H1 (cell line): ENCODE data around the gene EIF4E3. TPM values are rescaled to one million over a fixed set of nuclear protein-coding genes. Genes with fewer than 3 reads are reported as not detected.
A peak's percentile ranks its signal among the peaks of the same experiment; 100 is the strongest.

ENCODE experiments used
- CTCF ChIA-PET: fragments of 300-600 bp; sonication (Branson Sonifier 250); formaldehyde crosslinking; loops from one replicate; lab custom pipeline; 2021; ENCODE audit not compliant: partially characterized antibody; lab: Charles Lee
- POLR2A ChIA-PET: fragments of 300-600 bp; sonication (Branson Sonifier 250); formaldehyde crosslinking; loops from one replicate; lab custom pipeline; 2021; ENCODE audit warnings: inconsistent platforms; ENCODE audit not compliant: partially characterized antibody; lab: Charles Lee
- DNase-seq, 2 experiments: peaks; one replicate each; pipeline versions ENCODE4 v3.0.0 to v3.0.0-alpha.2; 2010 to 2022; ENCODE audit warnings: low spot score in 2 of 2, low read depth in 1 of 2, mixed read lengths in 1 of 2
- FAIRE-seq: peaks from 2 replicates; lab custom pipeline; 2011; peaks lifted over from hg19 to GRCh38; lab: Jason Lieb, UNC
- H2AFZ ChIP-seq: 2 replicates; pipeline ENCODE4 v1.8.1; 2012; ENCODE audit warnings: low read length, inconsistent platforms
- H2AK5ac ChIP-seq: 2 replicates; pipeline ENCODE4 v1.6.1; 2013; ENCODE audit warnings: low read depth, low read length
- H2BK120ac ChIP-seq: replicated peaks from 2 replicates; pipeline ENCODE3; 2013; ENCODE audit warnings: low read depth, low read length, inconsistent platforms
- H2BK12ac ChIP-seq: 2 replicates; pipeline ENCODE4 v1.6.1; 2013; ENCODE audit warnings: low read depth, low read length
- H2BK15ac ChIP-seq: 2 replicates; pipeline ENCODE4 v1.6.1; 2013; ENCODE audit warnings: low read length
- H2BK20ac ChIP-seq: 2 replicates; pipeline ENCODE4 v1.6.1; 2013; ENCODE audit warnings: low read length
- H2BK5ac ChIP-seq: 2 replicates; pipeline ENCODE4 v1.6.1; 2013; ENCODE audit warnings: low read depth, low read length
- H3K14ac ChIP-seq: 2 replicates; pipeline ENCODE4 v1.6.1; 2013; ENCODE audit warnings: inconsistent platforms; ENCODE audit not compliant: insufficient read length
- H3K18ac ChIP-seq: 2 replicates; pipeline ENCODE4 v1.6.1; 2013; ENCODE audit warnings: low read length; ENCODE audit errors: extremely low read depth
- H3K23ac ChIP-seq: 2 replicates; pipeline ENCODE4 v1.6.1; 2013; ENCODE audit warnings: inconsistent platforms; ENCODE audit not compliant: insufficient read length
- H3K23me2 ChIP-seq: 2 replicates; pipeline ENCODE4 v1.6.1; 2013; ENCODE audit warnings: low read depth, low read length
- H3K27ac ChIP-seq: 2 replicates; pipeline ENCODE4 v1.6.1; 2011; ENCODE audit warnings: low read depth, low read length, inconsistent platforms
- H3K27me3 ChIP-seq, 4 experiments: replicated peaks in 1 of 4; 1 replicate in 1 of 4; 2 replicates in 3 of 4; pipeline versions ENCODE4 v1.6.1 to v1.8.1; 2011 to 2013; ENCODE audit warnings: low read length in 3 of 4, mild to moderate bottlenecking in 3 of 4, inconsistent platforms in 2 of 4, mixed read lengths in 2 of 4, moderate library complexity in 1 of 4; ENCODE audit not compliant: control insufficient read depth in 3 of 4, insufficient read depth in 3 of 4; ENCODE audit errors: extremely low read depth in 1 of 4
- H3K36me3 ChIP-seq, 4 experiments: 2 replicates each; pipeline versions ENCODE4 v1.6.1 to v1.8.1; 2011 to 2013; ENCODE audit warnings: mild to moderate bottlenecking in 4 of 4, low read length in 3 of 4, moderate library complexity in 2 of 4, control low read depth in 1 of 4, inconsistent platforms in 1 of 4; ENCODE audit not compliant: insufficient read depth in 4 of 4, control insufficient read depth in 2 of 4
- H3K4ac ChIP-seq: replicated peaks from 2 replicates; pipeline ENCODE3; 2013; ENCODE audit warnings: low read length, low read depth, mixed read lengths, inconsistent platforms; ENCODE audit not compliant: insufficient read length
- H3K4me1 ChIP-seq, 4 experiments: replicated peaks in 1 of 4; 1 replicate in 1 of 4; 2 replicates in 3 of 4; pipeline versions ENCODE4 v1.6.1 to v1.8.1; 2011 to 2013; ENCODE audit warnings: low read length in 3 of 4, inconsistent platforms in 2 of 4, mixed read lengths in 1 of 4; ENCODE audit not compliant: insufficient read depth in 4 of 4, control insufficient read depth in 3 of 4
- H3K4me2 ChIP-seq, 2 experiments: 2 replicates each; pipeline versions ENCODE4 v1.6.1 to v1.8.1; 2011 to 2013; ENCODE audit warnings: low read depth in 2 of 2, low read length in 2 of 2, control low read depth in 1 of 2, inconsistent platforms in 1 of 2, mild to moderate bottlenecking in 1 of 2; ENCODE audit not compliant: insufficient read depth in 1 of 2
- H3K4me3 ChIP-seq, 4 experiments: fragments of 200-600, 300-600 bp in 1 of 4; sonication (generic), shearing (Covaris generic), sonication (Bioruptor Twin) in 1 of 4; 2 replicates each; pipeline versions ENCODE4 v1.5.1 to v1.8.1; 2011 to 2016; ENCODE audit warnings: low read length in 4 of 4, low read depth in 3 of 4, control low read depth in 2 of 4, inconsistent platforms in 2 of 4, mild to moderate bottlenecking in 2 of 4, mixed read lengths in 1 of 4, moderate library complexity in 1 of 4; ENCODE audit not compliant: insufficient read depth in 2 of 4; ENCODE audit errors: extremely low read depth in 1 of 4
- H3K56ac ChIP-seq: replicated peaks from 2 replicates; pipeline ENCODE3; 2013; ENCODE audit warnings: low read depth, mild to moderate bottlenecking, mixed read lengths, low read length, inconsistent platforms; ENCODE audit not compliant: insufficient read length
- H3K79me1 ChIP-seq: 2 replicates; pipeline ENCODE4 v1.6.1; 2013; ENCODE audit warnings: low read depth, low read length, control low read depth
- H3K79me2 ChIP-seq, 2 experiments: 2 replicates each; pipeline versions ENCODE4 v1.6.1 to v1.8.1; 2012 to 2013; ENCODE audit warnings: low read length in 2 of 2, mild to moderate bottlenecking in 2 of 2, inconsistent platforms in 1 of 2; ENCODE audit not compliant: insufficient read depth in 2 of 2, control insufficient read depth in 1 of 2
- H3K9ac ChIP-seq, 4 experiments: replicated peaks in 1 of 4; 1 replicate in 1 of 4; 2 replicates in 3 of 4; pipeline versions ENCODE4 v1.6.1 to v1.8.1; 2011 to 2013; ENCODE audit warnings: low read depth in 3 of 4, low read length in 3 of 4, control low read depth in 2 of 4, mild to moderate bottlenecking in 2 of 4, moderate library complexity in 2 of 4, inconsistent platforms in 1 of 4; ENCODE audit errors: extremely low read depth in 1 of 4
- H3K9me3 ChIP-seq, 2 experiments: 2 replicates each; pipeline versions ENCODE4 v1.6.1 to v1.8.1; 2012 to 2013; ENCODE audit warnings: mild to moderate bottlenecking in 2 of 2, moderate library complexity in 2 of 2, control low read depth in 1 of 2, inconsistent platforms in 1 of 2, low read depth in 1 of 2, low read length in 1 of 2, mixed read lengths in 1 of 2; ENCODE audit not compliant: insufficient read depth in 2 of 2
- H4K20me1 ChIP-seq, 2 experiments: replicated peaks in 1 of 2; 2 replicates each; pipeline versions ENCODE3 to v1.8.1; 2011 to 2013; ENCODE audit warnings: inconsistent platforms in 2 of 2, low read length in 2 of 2, mild to moderate bottlenecking in 1 of 2; ENCODE audit not compliant: insufficient read depth in 2 of 2, control insufficient read depth in 1 of 2
- H4K5ac ChIP-seq: 2 replicates; pipeline ENCODE4 v1.6.1; 2013; ENCODE audit warnings: low read length, low read depth, mixed read lengths, inconsistent platforms; ENCODE audit not compliant: insufficient read length
- H4K8ac ChIP-seq: 2 replicates; pipeline ENCODE4 v1.8.0; 2013; ENCODE audit warnings: mild to moderate bottlenecking, moderate library complexity, low read length, inconsistent platforms; ENCODE audit not compliant: insufficient read depth; ENCODE audit errors: extremely low read depth
- H4K91ac ChIP-seq: replicated peaks from 2 replicates; pipeline ENCODE3; 2013; ENCODE audit warnings: low read length, mixed read lengths, inconsistent platforms; ENCODE audit not compliant: insufficient read length
- EZH2 ChIP-seq: fragments of 200-600 bp; sonication (generic); IDR thresholded peaks from 2 replicates; pipeline ENCODE4 v1.7.1; 2012; ENCODE audit warnings: low read depth, mild to moderate bottlenecking, moderate library complexity, low read length, inconsistent platforms; ENCODE audit not compliant: severe bottlenecking
- KDM1A ChIP-seq: fragments of 200-600, 300-600 bp; sonication (generic); IDR thresholded peaks from 2 replicates; pipeline ENCODE4 v1.7.1; 2016; ENCODE audit warnings: mild to moderate bottlenecking, low read length, borderline replicate concordance
- KDM4A ChIP-seq: IDR thresholded peaks from one replicate; pipeline ENCODE4 v1.7.1; 2012; ENCODE audit warnings: low read depth, mild to moderate bottlenecking, moderate library complexity, low read length, inconsistent platforms; ENCODE audit not compliant: severe bottlenecking
- RAD21 ChIP-seq, 2 experiments: IDR thresholded peaks in 1 of 2; conservative IDR thresholded peaks in 1 of 2; 2 replicates each; pipeline ENCODE4 v1.6.1; 2011; ENCODE audit warnings: low read depth in 2 of 2, low read length in 2 of 2, improper control_type of control experiment in 1 of 2, inconsistent platforms in 1 of 2, mild to moderate bottlenecking in 1 of 2, moderate library complexity in 1 of 2
- RNF2 ChIP-seq: fragments of 200-900, 300-1000 bp; sonication (generic); IDR thresholded peaks from 2 replicates; pipeline ENCODE4 v1.7.1; 2016; ENCODE audit warnings: borderline replicate concordance, low read depth, mild to moderate bottlenecking, antibody characterized with exemption, low read length; ENCODE audit not compliant: poor library complexity, severe bottlenecking; ENCODE audit errors: missing control alignments
- SIRT6 ChIP-seq: IDR thresholded peaks from one replicate; pipeline ENCODE4 v1.7.1; 2012; ENCODE audit warnings: low read length, inconsistent platforms
- SIX5 ChIP-seq: IDR thresholded peaks from 2 replicates; pipeline ENCODE4 v1.6.1; 2011; ENCODE audit warnings: mild to moderate bottlenecking, low read depth, low read length
- SUZ12 ChIP-seq: fragments of 200-600 bp; sonication (generic); IDR thresholded peaks from 2 replicates; pipeline ENCODE4 v1.6.1; 2012; ENCODE audit warnings: mild to moderate bottlenecking, inconsistent platforms, low read length, moderate library complexity, mixed read lengths
- TAF7 ChIP-seq: optimal IDR thresholded peaks from 2 replicates; pipeline ENCODE3; 2011; ENCODE audit warnings: low read depth, mild to moderate bottlenecking, inconsistent platforms, low read length, moderate library complexity, borderline replicate concordance
- WGBS, 2 experiments: shearing (Covaris generic) in 1 of 2; methylation state at CpG; one replicate each; pipeline versions ENCODE4 v1.1.6 to v1.1.7; 2013 to 2015; ENCODE audit warnings: low lambda C conversion rate in 2 of 2, mixed read lengths in 2 of 2, inconsistent platforms in 1 of 2, low coverage in 1 of 2, missing lambda C conversion rate in 1 of 2; ENCODE audit not compliant: insufficient replicate concordance in 2 of 2, insufficient coverage in 1 of 2, insufficient read length in 1 of 2; ENCODE audit errors: extremely low coverage in 1 of 2, missing lambda C conversion rate in 1 of 2; 5-methylcytosine and 5-hydroxymethylcytosine counted together
- polyA plus RNA-seq, 7 experiments: library from polyadenylated mRNA; depleted of rRNA in 3 of 7; stranded (reverse) in 5 of 7; unstranded in 2 of 7; fragments of >200 nt in 5 of 7; fragments of 200-250 nt in 2 of 7; gene quantifications; 1 replicate in 5 of 7; 2 replicates in 1 of 7; 4 replicates in 1 of 7; pipeline versions ENCODE4 v1.2.1 to v1.2.3, GENCODE V29; 2011 to 2013; ENCODE audit warnings: missing spikeins in 2 of 7, mixed read lengths in 2 of 7
- total RNA-seq: library from RNA; stranded (reverse); fragmentation: NEBNext Ultra II Directional; extraction: Animal tissue kit (Norgen Biotek cat#: 25700); gene quantifications from 2 replicates; pipeline ENCODE4 v1.2.1, GENCODE V29; 2021

The EIF4E3 gene
- total and polyA plus RNA-seq, 2 of the 8 experiments (the other 6 are each of a cell fraction or from before 2014, with no cell fraction given), result 5.2 to 17.0 TPM

GRCh38 chr3:71752831-71753700 is 27.9 kb upstream of the EIF4E3 start:
- CTCF ChIA-PET, result interaction anchor here (0.8 kb wide), 2 partner anchors 23 to 178 kb away, joined by 3 read pairs; no protein-coding TSS in a partner anchor

More at GRCh38 chr3:71752831-71753700, 27.9 kb upstream of the EIF4E3 start:
- no peaks in the 10 kb centered on the region for H3K9me3 ChIP-seq
- H3K23me2 ChIP-seq, result peaks cover 10% of the 10 kb centered on the region; the same call in 1 of the 2 replicates
- H3K9ac ChIP-seq, result peak overlapping the region in 2 of 4 experiments; percentile 8 to 23; a peak in 2 of 7 replicates
- DNase-seq (peak in 1 of 2 experiments; percentile 61), FAIRE-seq (no peak)
- H3K4me2 ChIP-seq, result peak overlapping the region; percentile 85 to 98
- no peaks in the 10 kb centered on the region for H4K20me1 ChIP-seq
- H3K18ac ChIP-seq, result no peak overlapping the region
- 12% methylated on average over 31 of the region's 68 CpGs; no CpG with 5 or more reads in 1 of the 2 experiments for WGBS, 2 experiments
- no peak overlapping the region for H3K4ac ChIP-seq
- H3K4me1 ChIP-seq, result peaks cover 0 to 12% (median 5%) of the 10 kb centered on the region in 4 experiments
- H3K27me3 ChIP-seq, result peaks cover 15 to 47% (median 41%) of the 10 kb centered on the region in 4 experiments
- no peak overlapping the region for H3K27ac ChIP-seq
- H2AFZ ChIP-seq, result peak overlapping the region; percentile 74; the same call in 1 of the 2 replicates
- H3K14ac ChIP-seq, result no peak overlapping the region
- H2BK20ac ChIP-seq, result no peak overlapping the region
- POLR2A ChIA-PET, result no interaction called here
- H3K23ac ChIP-seq, result no peak overlapping the region
- peak overlapping the region; percentile 50 to 78 (median 54) for H3K4me3 ChIP-seq
- H3K79me2 ChIP-seq, result no peaks in the 10 kb centered on the region; a peak in 1 of 4 replicates
- H4K5ac ChIP-seq, result no peak overlapping the region
- H4K8ac ChIP-seq, result peak overlapping the region; percentile 73; the same call in 1 of the 2 replicates
- H3K56ac ChIP-seq, result no peak overlapping the region
- H3K79me1 ChIP-seq, result no peaks in the 10 kb centered on the region
- peak; percentile 14 for TF ChIP-seq RNF2
- TF ChIP-seq KDM4A, result peak; percentile 6
- TF ChIP-seq SIRT6, result no peak
- no peak for TF ChIP-seq SIX5
- no peak; a peak in 1 of 4 replicates for TF ChIP-seq RAD21 (IDR thresholded peaks at IDR 0.05 in 1 of 2, conservative IDR thresholded peaks at IDR 0.05 in 1 of 2; ENCODE audit: low read depth in 2 of 2, low read length in 2 of 2)
- TF ChIP-seq TAF7, result no peak
- TF ChIP-seq KDM1A, result peak; percentile 45; the same call in 1 of the 2 replicates
- peak; percentile 76 for TF ChIP-seq EZH2
- TF ChIP-seq SUZ12, result peak; percentile 68
- TF ChIP-seq, all 59 proteins: peak for 5
- H4K91ac ChIP-seq, result no peak overlapping the region
- no peaks in the 10 kb centered on the region for H3K36me3 ChIP-seq
- H2BK120ac ChIP-seq, result no peak overlapping the region
- no peak overlapping the region for H2BK12ac ChIP-seq
- H2BK15ac ChIP-seq, result no peak overlapping the region
- no peak overlapping the region for H2BK5ac ChIP-seq
- no peak overlapping the region for H2AK5ac ChIP-seq
